Sigmoid colon (tissue), 4 donors: ENCODE data around the gene GPC6.

Experiments
- EP300 ChIP-seq, 4 donors: sonication (generic); formaldehyde crosslinking; IDR thresholded peaks; one replicate each; pipeline ENCODE4 v1.6.1; 2017; ENCODE audit warnings: antibody characterized with exemption in 4 of 4
- POLR2A ChIP-seq, 2 donors: fragments of 450-650 bp; IDR thresholded peaks; one replicate each; pipeline ENCODE4 v1.6.1; 2016; ENCODE audit warnings: antibody characterized with exemption in 2 of 2, mild to moderate bottlenecking in 2 of 2, moderate library complexity in 2 of 2
- POLR2AphosphoS5 ChIP-seq, 4 donors: sonication (generic); formaldehyde crosslinking; IDR thresholded peaks; one replicate each; pipeline ENCODE4 v1.6.1; 2017; ENCODE audit warnings: antibody characterized with exemption in 4 of 4
- TF ChIP-seq, protein P1 (sequence below), 4 experiments: fragments of 450-650 bp in 3 of 4; fragments of 200-600 bp in 1 of 4; IDR thresholded peaks; one replicate each; pipeline ENCODE4 v1.5.1; 2016 to 2019; ENCODE audit warnings: antibody characterized with exemption in 4 of 4, mild to moderate bottlenecking in 3 of 4, moderate library complexity in 2 of 4

DNA sequence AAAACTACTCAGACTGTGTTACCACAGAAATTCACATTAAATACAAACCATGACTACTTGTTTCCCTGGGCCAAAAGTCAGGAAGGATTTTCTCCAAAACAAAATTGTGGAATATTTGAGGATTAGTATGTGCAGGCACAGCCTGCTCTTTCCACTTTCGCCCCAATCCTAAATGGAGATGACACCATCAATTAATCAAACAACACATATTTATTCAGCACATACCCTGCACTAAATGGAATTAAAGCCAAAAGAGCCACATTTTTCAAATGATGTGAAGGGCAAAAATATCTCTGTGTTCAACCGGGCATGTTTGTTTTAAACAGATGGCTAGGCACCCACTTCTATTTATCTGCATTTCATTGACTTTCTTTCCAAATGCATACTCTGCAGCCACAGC is 729.8 kb downstream of the GPC6 start:
- TF ChIP-seq, protein P1, sequence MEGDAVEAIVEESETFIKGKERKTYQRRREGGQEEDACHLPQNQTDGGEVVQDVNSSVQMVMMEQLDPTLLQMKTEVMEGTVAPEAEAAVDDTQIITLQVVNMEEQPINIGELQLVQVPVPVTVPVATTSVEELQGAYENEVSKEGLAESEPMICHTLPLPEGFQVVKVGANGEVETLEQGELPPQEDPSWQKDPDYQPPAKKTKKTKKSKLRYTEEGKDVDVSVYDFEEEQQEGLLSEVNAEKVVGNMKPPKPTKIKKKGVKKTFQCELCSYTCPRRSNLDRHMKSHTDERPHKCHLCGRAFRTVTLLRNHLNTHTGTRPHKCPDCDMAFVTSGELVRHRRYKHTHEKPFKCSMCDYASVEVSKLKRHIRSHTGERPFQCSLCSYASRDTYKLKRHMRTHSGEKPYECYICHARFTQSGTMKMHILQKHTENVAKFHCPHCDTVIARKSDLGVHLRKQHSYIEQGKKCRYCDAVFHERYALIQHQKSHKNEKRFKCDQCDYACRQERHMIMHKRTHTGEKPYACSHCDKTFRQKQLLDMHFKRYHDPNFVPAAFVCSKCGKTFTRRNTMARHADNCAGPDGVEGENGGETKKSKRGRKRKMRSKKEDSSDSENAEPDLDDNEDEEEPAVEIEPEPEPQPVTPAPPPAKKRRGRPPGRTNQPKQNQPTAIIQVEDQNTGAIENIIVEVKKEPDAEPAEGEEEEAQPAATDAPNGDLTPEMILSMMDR (IDR thresholded peaks at IDR 0.05) = no peak
- TF ChIP-seq POLR2AphosphoS5 (IDR thresholded peaks at IDR 0.05) (no peak), EP300 (IDR thresholded peaks at IDR 0.05) (no peak), POLR2A (IDR thresholded peaks at IDR 0.05) (no peak)
